Neural cell (in vitro differentiated cells): ENCODE data around the gene EVA1B. TPM values are rescaled to one million over a fixed set of nuclear protein-coding genes. Genes with fewer than 3 reads are reported as not detected.

Experiments used
- H2AFZ ChIP-seq: fragments of 200-600, 300-800 bp; sonication (generic), shearing (Covaris generic); 2 replicates; pipeline ENCODE4 v1.6.0; 2014; ENCODE audit warnings: low read depth, mild to moderate bottlenecking, antibody characterized with exemption, low read length, moderate library complexity
- H3F3A ChIP-seq: fragments of 200-600 bp; shearing (Covaris generic); 2 replicates; pipeline ENCODE4 v1.6.1; 2016; ENCODE audit warnings: mild to moderate bottlenecking, moderate library complexity, mixed read lengths, antibody characterized with exemption, low read length; ENCODE audit not compliant: insufficient read depth, poor library complexity, severe bottlenecking
- H3K27ac ChIP-seq: fragments of 200-600, 300-800 bp; sonication (generic), shearing (Covaris generic); 2 replicates; pipeline ENCODE4 v1.5.1; 2014; ENCODE audit warnings: mild to moderate bottlenecking, low read length, moderate library complexity
- H3K27me3 ChIP-seq: fragments of 300-800, 200-600 bp; sonication (generic), shearing (Covaris generic); 2 replicates; pipeline ENCODE4 v1.6.0; 2014; ENCODE audit warnings: mild to moderate bottlenecking, low read depth, low read length, moderate library complexity; ENCODE audit not compliant: insufficient read depth
- H3K36me3 ChIP-seq: fragments of 300-800, 200-600 bp; sonication (generic), shearing (Covaris generic); 2 replicates; pipeline ENCODE4 v1.5.1; 2014; ENCODE audit warnings: mild to moderate bottlenecking, antibody characterized with exemption, low read length, moderate library complexity; ENCODE audit not compliant: insufficient read depth
- H3K4me2 ChIP-seq: fragments of 300-800, 200-600 bp; sonication (generic), shearing (Covaris generic); 2 replicates; pipeline ENCODE4 v1.6.0; 2014; ENCODE audit warnings: mild to moderate bottlenecking, low read length
- H3K4me3 ChIP-seq: fragments of 300-800, 200-600 bp; sonication (generic), shearing (Covaris generic); 2 replicates; pipeline ENCODE4 v1.5.1; 2014; ENCODE audit warnings: mild to moderate bottlenecking, low read length, moderate library complexity
- H3K79me2 ChIP-seq: fragments of 200-600 bp; shearing (Covaris generic); replicated peaks from 2 replicates; pipeline ENCODE4 v1.6.0; 2014; ENCODE audit warnings: mild to moderate bottlenecking, low read length, moderate library complexity; ENCODE audit not compliant: insufficient read depth
- H3K9ac ChIP-seq: fragments of 300-800, 200-600 bp; sonication (generic), shearing (Covaris generic); 2 replicates; pipeline ENCODE4 v1.6.1; 2016; ENCODE audit warnings: mild to moderate bottlenecking, low read length, mixed read lengths
- H3K9me2 ChIP-seq: fragments of 200-600 bp; shearing (Covaris generic); 2 replicates; pipeline ENCODE4 v1.6.1; 2016; ENCODE audit warnings: mild to moderate bottlenecking, low read length, mixed read lengths; ENCODE audit not compliant: insufficient read depth
- H3K9me3 ChIP-seq: fragments of 200-600, 300-800 bp; sonication (generic), shearing (Covaris generic); 2 replicates; pipeline ENCODE4 v1.6.1; 2016; ENCODE audit warnings: mild to moderate bottlenecking, mixed run types, low read length, moderate library complexity, mixed read lengths
- H4K20me1 ChIP-seq: fragments of 200-600 bp; shearing (Covaris generic); 2 replicates; pipeline ENCODE4 v1.6.1; 2016; ENCODE audit warnings: mild to moderate bottlenecking, mixed run types; ENCODE audit not compliant: insufficient read depth
- CTCF ChIP-seq: fragments of 450-650 bp; IDR thresholded peaks from 2 replicates; pipeline ENCODE4 v1.5.1; 2014; ENCODE audit warnings: antibody characterized with exemption, mild to moderate bottlenecking, moderate library complexity; ENCODE audit not compliant: poor library complexity, severe bottlenecking
- EP300 ChIP-seq: fragments of 450-650 bp; conservative IDR thresholded peaks from 2 replicates; pipeline ENCODE4 v1.6.1; 2014; ENCODE audit warnings: antibody characterized with exemption, mild to moderate bottlenecking, moderate library complexity; ENCODE audit not compliant: poor library complexity, severe bottlenecking
- EZH2 ChIP-seq: fragments of 200-600, 300-800 bp; shearing (Covaris generic), sonication (generic); IDR thresholded peaks from 2 replicates; pipeline ENCODE4 v1.6.1; 2014; ENCODE audit warnings: antibody characterized with exemption, low read length, borderline replicate concordance, mild to moderate bottlenecking; ENCODE audit not compliant: insufficient read depth, poor library complexity, severe bottlenecking
- MXI1 ChIP-seq: fragments of 450-650 bp; conservative IDR thresholded peaks from 2 replicates; pipeline ENCODE4 v1.6.1; 2014; ENCODE audit warnings: antibody characterized with exemption, mild to moderate bottlenecking; ENCODE audit not compliant: poor library complexity, severe bottlenecking
- POLR2AphosphoS5 ChIP-seq: IDR thresholded peaks from 2 replicates; pipeline ENCODE4 v1.6.1; 2012
- RAD21 ChIP-seq: fragments of 450-650 bp; conservative IDR thresholded peaks from 2 replicates; pipeline ENCODE4 v1.6.1; 2014; ENCODE audit warnings: antibody characterized with exemption, mild to moderate bottlenecking, moderate library complexity
- REST ChIP-seq: IDR thresholded peaks from 2 replicates; pipeline ENCODE4 v1.6.1; 2012; ENCODE audit warnings: borderline replicate concordance
- SMC3 ChIP-seq: fragments of 450-650 bp; conservative IDR thresholded peaks from 2 replicates; pipeline ENCODE4 v1.6.1; 2014; ENCODE audit warnings: antibody characterized with exemption, mild to moderate bottlenecking, moderate library complexity; ENCODE audit not compliant: poor library complexity
- TAF1 ChIP-seq: IDR thresholded peaks from 2 replicates; pipeline ENCODE4 v1.6.1; 2012; ENCODE audit warnings: low read depth
- polyA plus RNA-seq: library from polyadenylated mRNA; depleted of rRNA; stranded (reverse); fragments of >200 nt; gene quantifications from 2 replicates; pipeline ENCODE4 v1.2.3, GENCODE V29; 2014

EVA1B gene
- polyA plus RNA-seq, 1 donor from 2014 or later: 0.25 TPM

GRCh38 chr1:36307601-36308330 lies 15.7 kb downstream of the EVA1B start:
- Histone ChIP-seq H3K4me3 (peak overlapping the region; percentile 74), H3K27me3 (no peaks in the 10 kb centered on the region), H4K20me1 (no peaks in the 10 kb centered on the region), H3K9ac (no peak overlapping the region), H3K4me2 (no peak overlapping the region), H3K27ac (no peak overlapping the region), H3K9me3 (no peaks in the 10 kb centered on the region), H3K36me3 (no peaks in the 10 kb centered on the region), H3K9me2 (no peaks in the 10 kb centered on the region), H3K79me2 (no peaks in the 10 kb centered on the region), H3F3A (no peaks in the 10 kb centered on the region), H2AFZ (no peak overlapping the region)
- TF ChIP-seq POLR2AphosphoS5: no peak
- TF ChIP-seq EZH2: no peak
- no peak for TF ChIP-seq RAD21
- no peak for TF ChIP-seq REST
- TF ChIP-seq TAF1: no peak
- TF ChIP-seq SMC3: no peak
- TF ChIP-seq EP300: no peak
- TF ChIP-seq CTCF: no peak
- TF ChIP-seq MXI1: no peak

- Histone ChIP-seq H3K4me2 (peak overlapping the region; percentile 89), H3F3A (no peaks in the 10 kb centered on the region), H2AFZ (peak overlapping the region; percentile 57), H3K27ac (no peak overlapping the region), H3K9me3 (no peaks in the 10 kb centered on the region), H4K20me1 (no peaks in the 10 kb centered on the region), H3K27me3 (no peaks in the 10 kb centered on the region), H3K36me3 (no peaks in the 10 kb centered on the region), H3K79me2 (no peaks in the 10 kb centered on the region), H3K4me3 (peak overlapping the region; percentile 74), H3K9ac (peak overlapping the region; percentile 61), H3K9me2 (no peaks in the 10 kb centered on the region)
- TF ChIP-seq EP300 (no peak), SMC3 (no peak), CTCF (no peak), MXI1 (peak; percentile 20), TAF1 (no peak), REST (no peak)
Measured at GRCh38 chr1:36306902-36307456, 16.5 kb downstream of the EVA1B start.
